Measurements from ENCODE around the gene AKR1A1.

AKR1A1 gene

DNA sequence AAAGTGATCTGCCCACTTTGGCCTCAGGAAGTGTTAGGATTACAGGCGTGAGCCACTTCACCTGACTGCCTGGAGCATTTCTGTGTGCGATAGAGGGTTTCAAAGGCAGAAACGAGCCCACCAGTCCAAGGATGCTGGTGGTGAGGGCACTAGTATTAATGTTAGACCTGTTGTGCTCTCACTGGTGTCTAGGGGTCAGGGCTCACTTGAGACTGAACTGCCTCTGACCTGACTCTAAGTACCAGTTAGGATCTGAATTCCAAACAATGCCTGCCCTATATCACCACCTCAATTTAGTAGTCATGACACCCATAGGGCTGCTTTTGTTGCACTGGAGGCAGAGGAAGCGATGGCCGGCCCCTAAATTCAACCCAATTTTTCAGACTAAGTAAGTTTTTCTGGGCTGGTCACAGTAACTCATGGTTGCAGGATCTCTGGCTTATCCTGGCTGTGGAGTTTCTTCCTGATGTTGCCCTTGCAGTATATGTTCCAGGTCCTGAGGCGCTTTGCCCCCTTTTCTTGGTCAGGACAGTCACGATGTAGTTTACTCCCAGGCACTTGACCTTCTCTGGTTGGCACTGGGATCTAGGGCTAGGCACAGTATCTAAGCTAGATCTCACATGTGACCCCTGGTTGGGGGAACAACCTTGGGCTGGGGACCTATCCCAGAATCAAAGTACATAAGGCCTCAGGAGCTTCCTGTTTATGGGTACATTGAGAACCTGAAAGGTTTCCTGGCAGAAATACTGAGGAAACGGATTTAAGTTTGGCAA lies 68.7 kb downstream of the AKR1A1 start:
- DNase-seq (ENCODE audit: low read depth) = no peak
